HG03378 (cell line): Measurements from ENCODE around the gene C11orf58.
A peak's percentile ranks its signal among the peaks of the same experiment; 100 is the strongest.

ENCODE experiments used
- ATAC-seq: cut with Tn5 transposase; IDR thresholded peaks from one replicate; pipeline ENCODE4 v1.9.1; 2021; ENCODE audit warnings: mild to moderate bottlenecking, moderate library complexity; ENCODE audit not compliant: unreplicated experiment

C11orf58 gene

GRCh38 chr11:16738193-16738946 lies at the start of gene C11orf58:
Gene C11orf58 (plus strand): TSS chr11:16738647. CDS start chr11:16738779, 132 bp downstream.
- peak; percentile 98 for ATAC-seq

- ATAC-seq = no peak
Observed at GRCh38 chr11:16690086-16690485, 48.4 kb upstream of the C11orf58 start.

GRCh38 chr11:16703795-16704194 lies 34.7 kb upstream of the C11orf58 start:
- ATAC-seq = no peak

- ATAC-seq = no peak
Observed at GRCh38 chr11:16713594-16713993, 24.9 kb upstream of the C11orf58 start.

GRCh38 chr11:16722581-16723344 lies 15.7 kb upstream of the C11orf58 start:
- no peak for ATAC-seq

GRCh38 chr11:16727806-16728205 lies 10.6 kb upstream of the C11orf58 start:
- no peak for ATAC-seq

- peak; percentile 8 for ATAC-seq
Observed at GRCh38 chr11:16737818-16738192, 642 bp upstream of the C11orf58 start.

GRCh38 chr11:16738947-16739815 lies 734 bp downstream of the C11orf58 start:
- ATAC-seq = no peak

- no peak for ATAC-seq
Observed at GRCh38 chr11:16741473-16741872, 3.0 kb downstream of the C11orf58 start.

- no peak for ATAC-seq
Observed at GRCh38 chr11:16743478-16743877, 5.0 kb downstream of the C11orf58 start.

GRCh38 chr11:16744128-16744725 lies 5.8 kb downstream of the C11orf58 start:
- ATAC-seq = no peak

GRCh38 chr11:16745950-16746605 lies 7.6 kb downstream of the C11orf58 start:
- no peak for ATAC-seq

GRCh38 chr11:16749092-16749491 lies 10.6 kb downstream of the C11orf58 start:
- ATAC-seq = no peak

- peak; percentile 77 for ATAC-seq
Observed at GRCh38 chr11:16749666-16750065, 11.2 kb downstream of the C11orf58 start.

GRCh38 chr11:16750417-16750816 lies 12.0 kb downstream of the C11orf58 start:
- ATAC-seq = no peak

GRCh38 chr11:16758382-16759024 lies 20.1 kb downstream of the C11orf58 start:
- ATAC-seq = no peak

- ATAC-seq = no peak
Observed at GRCh38 chr11:16759857-16760508, 21.5 kb downstream of the C11orf58 start.

GRCh38 chr11:16763746-16764145 lies 25.3 kb downstream of the C11orf58 start:
- ATAC-seq = no peak

- ATAC-seq = no peak
Observed at GRCh38 chr11:16764888-16765287, 26.4 kb downstream of the C11orf58 start.
